HS-27A (cell line): ENCODE measurements around the gene ACBD4.
A peak's percentile ranks its signal among the peaks of the same experiment; 100 is the strongest.

Experiments used
- DNase-seq: peaks from one replicate; pipeline ENCODE4 v3.0.0-alpha.2; 2012; ENCODE audit warnings: low read depth, missing footprints

Gene ACBD4

DNA sequence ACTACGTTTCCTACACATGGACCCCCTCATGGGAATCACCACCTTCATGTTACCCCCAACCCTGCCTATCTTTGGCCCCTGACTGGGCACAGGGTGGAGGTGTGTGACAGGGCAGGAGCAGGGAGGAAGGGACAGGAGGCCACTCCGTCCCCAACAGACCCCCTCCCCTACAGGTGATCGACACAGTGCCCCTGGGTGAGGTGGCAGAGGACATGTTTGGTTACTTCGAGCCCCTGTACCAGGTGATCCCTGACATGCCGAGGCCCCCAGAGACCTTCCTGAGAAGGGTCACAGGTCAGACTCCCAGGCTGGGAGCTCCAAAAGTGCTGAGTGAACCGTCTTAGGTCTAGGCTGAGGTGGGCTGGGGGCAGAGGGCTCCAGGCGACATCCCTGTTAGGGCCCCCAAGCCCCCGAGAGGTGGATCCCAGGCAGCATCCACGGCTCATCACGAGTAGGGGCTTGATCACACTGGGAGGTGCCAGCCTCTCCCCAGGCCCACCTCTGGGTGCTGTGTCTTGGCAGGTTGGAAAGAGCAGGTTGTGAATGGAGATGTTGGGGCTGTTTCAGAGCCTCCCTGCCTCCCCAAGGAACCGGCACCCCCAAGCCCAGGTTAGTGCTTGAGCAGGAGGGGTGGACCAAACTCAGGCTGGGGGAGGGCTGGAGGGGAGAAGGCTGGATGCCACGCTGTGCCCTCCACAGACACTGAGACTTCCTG lies 1.5 kb downstream of the ACBD4 start:
- DNase-seq, result no peak

DNA sequence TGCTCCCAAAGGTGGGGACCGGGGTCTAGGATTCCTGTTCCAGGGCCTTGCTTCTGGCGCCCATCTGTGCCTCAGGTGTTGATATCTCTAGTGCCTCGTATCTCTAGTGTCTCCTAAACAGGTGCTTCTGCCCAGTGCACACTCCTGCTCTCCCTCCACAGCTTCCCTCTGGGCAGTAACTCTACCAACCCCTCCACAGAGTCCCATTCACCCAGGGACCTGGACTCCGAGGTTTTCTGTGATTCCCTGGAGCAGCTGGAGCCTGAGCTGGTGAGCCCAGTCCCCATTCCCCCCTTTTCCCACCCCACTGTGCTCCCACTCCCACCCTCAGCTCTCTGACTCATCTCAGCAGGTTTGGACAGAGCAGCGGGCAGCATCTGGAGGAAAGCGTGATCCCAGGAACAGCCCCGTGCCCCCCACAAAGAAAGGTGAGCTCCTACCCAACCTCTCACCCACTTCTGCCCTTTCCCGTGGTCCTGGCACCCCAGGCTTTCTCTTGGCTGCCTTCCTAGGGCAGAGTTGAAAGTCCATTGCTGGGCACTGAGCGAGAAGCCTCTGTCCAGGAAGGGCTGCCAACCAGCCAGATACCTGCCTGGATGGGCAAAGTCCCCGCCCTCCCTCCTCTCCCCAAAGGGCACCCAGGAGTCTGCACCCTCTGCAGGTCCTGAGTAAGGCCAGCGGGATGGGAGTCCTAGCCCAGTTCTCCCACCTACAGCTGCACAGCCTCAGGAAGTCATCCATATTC lies 2.2 kb downstream of the ACBD4 start:
- no peak for DNase-seq

DNA sequence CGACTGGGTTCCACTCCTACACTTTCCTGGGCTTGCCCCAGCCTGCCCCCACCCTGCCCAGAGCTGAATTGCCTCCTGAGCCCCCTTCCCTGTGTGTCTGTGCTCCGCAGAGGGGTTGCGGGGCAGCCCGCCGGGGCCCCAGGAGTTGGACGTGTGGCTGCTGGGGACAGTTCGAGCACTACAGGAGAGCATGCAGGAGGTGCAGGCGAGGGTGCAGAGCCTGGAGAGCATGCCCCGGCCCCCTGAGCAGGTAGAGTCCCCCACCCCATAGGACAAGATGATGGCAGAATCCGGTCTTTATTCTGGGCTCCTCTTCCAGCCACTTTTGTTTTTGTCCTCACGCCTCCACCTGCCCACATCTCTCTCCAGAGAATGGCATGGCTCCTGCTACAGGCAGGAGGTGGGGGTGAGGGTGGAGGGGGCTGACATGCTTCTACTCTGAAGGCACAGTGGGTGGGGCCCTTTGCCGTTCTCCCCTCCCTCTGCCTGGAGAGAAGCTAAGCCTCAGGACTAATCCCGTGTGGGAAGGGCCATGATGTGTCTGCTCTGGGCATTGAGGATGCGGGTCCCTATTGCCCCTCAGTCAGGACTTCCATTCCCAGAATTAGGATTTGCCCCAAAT lies 3.5 kb downstream of the ACBD4 start:
- no peak for DNase-seq

DNA sequence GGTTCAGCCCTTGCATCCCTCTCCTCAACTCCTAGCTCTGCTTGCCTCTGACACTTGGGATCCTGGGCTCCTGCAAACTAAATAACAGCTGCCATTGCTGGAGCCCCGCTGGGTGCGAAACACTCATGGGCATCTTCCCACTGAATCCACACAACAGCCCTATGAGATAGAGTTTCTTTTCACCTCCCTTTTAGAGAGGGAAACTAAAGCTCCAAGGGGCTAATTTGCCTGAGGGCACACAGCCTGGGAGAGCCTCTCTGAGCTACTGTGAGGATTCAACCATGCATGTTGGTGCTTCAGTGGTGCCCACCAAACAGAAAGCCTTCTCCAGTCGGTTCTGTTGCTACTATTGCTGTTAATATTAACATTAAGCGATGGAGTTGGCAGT lies 4.0 kb downstream of the ACBD4 start:
- no peak for DNase-seq

DNA sequence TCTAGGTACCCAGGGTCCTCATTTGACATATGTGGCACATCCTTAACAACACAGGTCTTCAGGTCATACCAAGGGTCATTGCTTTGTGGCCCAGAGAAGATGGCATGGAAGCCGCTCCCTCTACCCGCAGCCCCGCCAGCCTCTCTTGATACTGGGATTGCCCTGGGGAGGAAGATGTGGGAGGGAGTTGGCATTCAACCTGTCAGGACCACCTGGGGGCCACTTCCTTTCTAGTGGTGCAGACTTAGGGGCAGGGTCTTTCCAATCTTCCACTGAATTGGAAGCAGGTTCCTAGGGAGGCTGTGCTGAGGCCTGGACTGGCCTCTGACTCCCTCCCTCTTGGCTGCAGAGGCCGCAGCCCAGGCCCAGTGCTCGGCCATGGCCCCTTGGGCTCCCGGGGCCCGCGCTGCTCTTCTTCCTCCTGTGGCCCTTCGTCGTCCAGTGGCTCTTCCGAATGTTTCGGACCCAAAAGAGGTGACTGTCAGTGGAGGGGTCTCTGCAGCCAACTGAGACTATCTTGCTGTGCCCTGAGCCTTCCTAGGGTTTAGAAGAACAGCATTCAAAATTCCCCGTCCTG lies 7.7 kb downstream of the ACBD4 start:
- DNase-seq, result no peak

DNA sequence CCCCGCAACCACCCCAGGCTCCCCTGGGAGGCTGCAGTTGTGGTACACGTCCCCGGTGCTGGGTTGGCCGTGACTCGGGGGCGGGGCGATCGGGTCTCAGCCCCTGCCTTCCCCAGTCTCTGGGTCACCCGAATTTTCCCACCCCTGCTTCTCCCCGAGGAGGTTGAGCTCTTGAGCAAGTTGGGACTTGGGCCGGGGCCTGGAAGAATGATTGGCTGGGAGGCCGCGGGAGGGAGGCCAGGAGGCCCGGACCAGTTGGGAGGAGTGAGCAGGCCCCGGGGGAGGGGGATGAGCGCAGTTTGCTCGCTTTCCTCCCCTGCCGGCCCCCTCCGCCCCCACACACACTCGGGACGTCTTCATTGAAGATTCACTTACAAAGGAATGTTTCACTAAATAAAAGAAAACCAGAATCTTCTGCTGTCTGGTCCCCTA lies 8.3 kb downstream of the ACBD4 start:
- no peak for DNase-seq

DNA sequence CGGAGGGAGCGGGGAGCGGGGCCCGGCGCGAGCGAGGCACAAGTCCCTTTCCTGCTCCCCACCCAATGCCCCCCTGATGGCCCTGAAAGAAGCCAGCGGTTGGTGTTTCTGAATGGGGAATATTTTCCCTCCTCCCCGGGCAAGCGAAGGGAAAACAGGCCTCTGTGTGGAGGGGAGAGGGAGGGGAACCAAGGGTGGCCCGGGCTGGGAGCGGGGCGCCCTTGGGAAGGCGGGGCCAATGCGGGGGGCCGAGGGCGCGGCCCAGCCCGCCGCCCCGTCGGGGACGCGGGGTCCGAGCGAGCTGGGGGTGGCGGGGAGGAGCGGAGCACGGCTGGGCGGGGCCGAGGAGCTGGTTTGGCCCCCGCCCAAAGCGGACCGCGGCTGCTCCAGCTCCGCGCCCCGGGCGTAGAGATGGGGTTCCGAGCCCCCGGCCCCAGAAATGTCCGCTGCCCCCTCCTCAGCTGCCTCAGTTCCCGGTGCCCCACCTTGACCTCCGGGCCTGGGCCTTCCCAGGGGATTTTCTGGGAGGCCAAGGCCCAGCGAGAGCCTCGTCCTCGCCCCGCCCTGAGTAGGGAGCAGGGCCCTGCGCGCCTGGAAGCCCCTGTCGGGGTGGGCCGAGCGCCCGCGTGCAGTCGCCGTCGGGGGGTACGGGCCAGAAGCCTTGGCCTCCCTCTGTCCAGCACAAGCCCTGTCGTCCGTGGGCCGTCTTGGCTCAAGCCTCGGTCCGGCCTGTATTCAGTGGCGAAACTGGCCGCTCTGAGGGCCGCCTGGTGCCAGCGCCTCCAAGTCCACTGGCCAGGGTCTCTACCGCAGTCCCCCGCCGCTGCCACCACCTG lies 8.9 kb downstream of the ACBD4 start:
- DNase-seq, result no peak

DNA sequence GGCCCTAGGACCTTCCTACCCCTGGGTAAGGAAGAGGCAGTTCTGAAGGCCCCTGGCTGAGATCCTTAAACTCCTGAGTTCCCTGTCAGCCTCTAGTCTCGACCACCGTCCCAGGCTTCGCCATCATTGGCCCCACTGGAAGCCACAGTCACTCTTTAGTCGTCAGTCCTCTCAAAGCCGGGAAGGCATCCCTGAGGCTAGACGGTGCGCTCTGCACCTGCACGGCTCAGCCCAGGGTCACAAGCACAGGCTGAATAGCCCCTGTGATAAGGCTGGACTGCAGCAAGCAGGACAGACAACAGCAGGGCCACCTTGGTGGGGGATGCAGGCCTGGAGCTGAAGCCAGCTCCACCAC lies 9.5 kb downstream of the ACBD4 start:
- no peak for DNase-seq

DNA sequence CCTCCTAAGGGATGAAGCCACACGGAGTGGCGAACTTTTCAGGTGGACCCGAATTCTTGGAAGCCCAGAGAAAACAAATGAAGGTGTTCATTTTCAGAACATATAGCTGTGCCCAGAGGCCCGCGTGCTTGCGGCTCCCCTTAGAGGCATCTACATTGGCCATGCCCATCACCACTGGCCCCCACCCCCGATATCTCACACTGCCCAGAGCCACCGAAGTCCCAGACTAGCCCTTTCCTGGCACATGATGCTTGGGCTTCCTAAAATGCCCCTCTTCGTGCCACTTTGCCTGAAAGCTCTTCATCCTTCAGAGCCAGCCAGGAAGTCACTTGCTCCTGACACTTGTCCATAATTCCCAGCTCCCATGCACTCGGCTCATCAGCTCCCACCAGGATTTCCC lies 10.7 kb downstream of the ACBD4 start:
- no peak for DNase-seq

DNA sequence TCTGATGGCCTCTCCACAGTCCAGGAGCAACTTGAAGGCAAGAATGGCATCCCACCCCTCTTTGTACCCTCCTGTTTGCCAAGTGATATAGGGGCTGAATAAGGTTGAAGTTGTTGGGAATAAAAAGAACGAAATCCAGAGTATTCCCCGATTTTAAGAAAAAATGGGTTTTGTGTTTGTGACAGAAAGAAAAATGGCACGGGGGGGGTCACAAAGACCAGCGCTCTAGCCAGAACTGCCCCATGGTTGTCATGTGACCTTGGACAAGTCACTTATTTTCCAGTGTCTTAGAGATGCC lies 11.1 kb downstream of the ACBD4 start:
- DNase-seq, result no peak

DNA sequence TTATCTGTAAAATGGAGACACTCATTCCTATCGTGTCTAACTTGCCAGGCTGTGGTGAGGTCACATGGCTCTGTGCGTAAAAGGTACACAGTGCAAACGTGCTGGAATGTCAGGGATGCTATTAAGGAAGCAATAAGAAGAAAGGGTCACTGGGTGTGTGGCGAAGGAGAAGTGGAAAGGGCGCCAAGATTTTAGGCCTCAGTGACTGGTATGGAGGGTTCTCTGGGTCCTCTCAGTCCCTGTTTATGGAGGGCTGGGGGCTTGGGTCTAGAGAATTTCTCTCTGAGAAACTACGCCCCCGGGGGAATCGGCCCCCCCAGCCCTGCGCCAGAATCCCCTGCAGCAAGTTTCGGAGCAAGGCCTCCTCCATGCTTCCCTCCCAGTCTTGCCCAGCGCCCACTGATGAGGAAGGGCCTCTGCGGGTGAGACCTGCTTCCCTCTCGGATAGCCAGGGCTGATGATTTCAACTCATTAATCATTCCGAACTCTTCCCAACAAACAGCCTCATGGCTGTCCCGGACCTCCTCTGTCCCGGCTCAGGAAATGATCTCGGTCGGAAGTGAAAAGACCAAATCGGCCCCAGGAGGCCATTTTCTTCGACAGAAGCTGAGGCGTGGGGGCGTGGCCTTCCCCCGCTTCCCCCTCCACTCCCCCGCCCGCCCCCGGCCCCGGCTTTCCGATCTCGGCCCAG lies 11.5 kb downstream of the ACBD4 start:
- DNase-seq, result no peak

DNA sequence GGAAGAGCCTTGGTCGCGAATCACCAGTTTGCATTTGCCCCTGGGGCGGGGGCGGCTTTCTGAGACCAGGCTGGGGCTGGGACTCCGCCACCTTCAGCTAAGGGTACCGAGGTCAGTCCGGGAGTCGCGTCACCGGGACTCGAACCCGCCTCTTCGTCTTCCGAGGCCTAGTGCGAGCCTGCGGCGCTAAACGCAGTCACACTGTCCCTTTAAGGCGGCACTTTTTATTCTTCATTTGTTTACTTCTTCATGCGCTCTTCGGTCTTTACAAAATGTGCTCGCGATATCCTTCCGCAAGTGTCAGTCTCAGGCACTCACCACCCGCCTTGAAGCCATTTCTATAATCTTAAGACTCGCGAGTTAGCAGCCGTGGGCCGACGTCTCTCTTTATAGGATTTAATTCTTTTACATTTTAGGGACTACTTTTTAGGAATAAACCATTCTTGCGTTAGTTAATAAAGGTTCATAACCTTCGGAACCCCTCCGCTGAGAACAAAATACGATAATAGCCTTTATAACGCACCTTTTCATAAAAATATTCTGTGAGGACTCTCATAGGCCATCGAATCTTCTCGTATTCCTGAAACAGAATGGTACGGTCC lies 12.2 kb downstream of the ACBD4 start:
- DNase-seq, result no peak

DNA sequence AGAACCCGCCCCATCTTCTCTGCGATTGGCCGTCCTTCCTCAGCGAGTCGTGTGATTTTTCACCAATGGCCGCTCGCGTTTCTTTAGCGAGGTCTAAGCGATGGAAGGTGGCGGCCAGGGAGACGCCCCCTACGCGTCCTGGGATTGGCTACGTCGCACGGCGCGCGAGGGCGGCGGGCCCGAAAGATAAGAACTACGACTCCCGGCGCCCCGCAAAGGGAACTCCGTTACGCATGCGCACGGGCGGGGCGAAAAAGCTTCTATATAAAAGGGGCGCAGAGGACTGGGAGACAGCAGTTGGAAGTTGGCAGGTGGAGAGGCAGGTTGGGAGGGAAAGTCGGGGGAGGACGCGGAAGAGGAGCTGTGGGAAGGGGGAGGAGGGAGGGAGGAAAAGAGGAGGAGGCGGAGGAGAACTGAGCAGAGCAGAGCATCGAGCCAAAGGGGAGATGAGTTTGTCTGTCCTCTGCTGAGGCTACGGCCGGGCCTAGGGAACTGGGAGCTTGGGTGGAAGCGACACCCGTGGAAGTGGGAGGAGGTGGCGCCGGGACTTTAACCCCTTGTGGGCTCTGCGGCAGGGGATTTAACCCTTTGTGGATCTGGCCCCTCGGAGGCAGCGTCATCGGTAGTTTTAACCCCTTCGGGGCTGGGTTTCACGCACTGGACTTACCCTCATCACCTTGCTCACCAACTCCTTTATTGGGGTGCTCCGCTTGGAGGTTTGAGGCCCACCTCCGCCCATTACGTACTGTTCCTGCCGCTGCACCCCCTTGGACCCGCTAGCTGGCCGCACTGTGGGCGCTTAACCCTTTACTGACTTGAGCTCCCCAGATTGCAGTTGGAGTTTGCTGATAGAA lies 12.9 kb downstream of the ACBD4 start, which contains the start of gene HEXIM1:
Gene HEXIM1, plus strand, starts transcription at position 293 of the 854 bp plus-strand sequence. CDS start 716 bp downstream, outside the sequence.
- DNase-seq, result peak; percentile 94

DNA sequence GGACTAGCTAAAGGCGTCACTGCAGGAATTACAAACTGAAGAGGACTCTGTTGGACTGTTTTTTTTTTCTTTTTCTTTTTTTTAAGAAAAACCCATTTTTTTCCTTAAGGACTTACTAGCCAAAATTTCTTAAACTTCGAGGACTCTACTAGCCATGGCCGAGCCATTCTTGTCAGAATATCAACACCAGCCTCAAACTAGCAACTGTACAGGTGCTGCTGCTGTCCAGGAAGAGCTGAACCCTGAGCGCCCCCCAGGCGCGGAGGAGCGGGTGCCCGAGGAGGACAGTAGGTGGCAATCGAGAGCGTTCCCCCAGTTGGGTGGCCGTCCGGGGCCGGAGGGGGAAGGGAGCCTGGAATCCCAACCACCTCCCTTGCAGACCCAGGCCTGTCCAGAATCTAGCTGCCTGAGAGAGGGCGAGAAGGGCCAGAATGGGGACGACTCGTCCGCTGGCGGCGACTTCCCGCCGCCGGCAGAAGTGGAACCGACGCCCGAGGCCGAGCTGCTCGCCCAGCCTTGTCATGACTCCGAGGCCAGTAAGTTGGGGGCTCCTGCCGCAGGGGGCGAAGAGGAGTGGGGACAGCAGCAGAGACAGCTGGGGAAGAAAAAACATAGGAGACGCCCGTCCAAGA lies 13.7 kb downstream of the ACBD4 start:
- no peak for DNase-seq

DNA sequence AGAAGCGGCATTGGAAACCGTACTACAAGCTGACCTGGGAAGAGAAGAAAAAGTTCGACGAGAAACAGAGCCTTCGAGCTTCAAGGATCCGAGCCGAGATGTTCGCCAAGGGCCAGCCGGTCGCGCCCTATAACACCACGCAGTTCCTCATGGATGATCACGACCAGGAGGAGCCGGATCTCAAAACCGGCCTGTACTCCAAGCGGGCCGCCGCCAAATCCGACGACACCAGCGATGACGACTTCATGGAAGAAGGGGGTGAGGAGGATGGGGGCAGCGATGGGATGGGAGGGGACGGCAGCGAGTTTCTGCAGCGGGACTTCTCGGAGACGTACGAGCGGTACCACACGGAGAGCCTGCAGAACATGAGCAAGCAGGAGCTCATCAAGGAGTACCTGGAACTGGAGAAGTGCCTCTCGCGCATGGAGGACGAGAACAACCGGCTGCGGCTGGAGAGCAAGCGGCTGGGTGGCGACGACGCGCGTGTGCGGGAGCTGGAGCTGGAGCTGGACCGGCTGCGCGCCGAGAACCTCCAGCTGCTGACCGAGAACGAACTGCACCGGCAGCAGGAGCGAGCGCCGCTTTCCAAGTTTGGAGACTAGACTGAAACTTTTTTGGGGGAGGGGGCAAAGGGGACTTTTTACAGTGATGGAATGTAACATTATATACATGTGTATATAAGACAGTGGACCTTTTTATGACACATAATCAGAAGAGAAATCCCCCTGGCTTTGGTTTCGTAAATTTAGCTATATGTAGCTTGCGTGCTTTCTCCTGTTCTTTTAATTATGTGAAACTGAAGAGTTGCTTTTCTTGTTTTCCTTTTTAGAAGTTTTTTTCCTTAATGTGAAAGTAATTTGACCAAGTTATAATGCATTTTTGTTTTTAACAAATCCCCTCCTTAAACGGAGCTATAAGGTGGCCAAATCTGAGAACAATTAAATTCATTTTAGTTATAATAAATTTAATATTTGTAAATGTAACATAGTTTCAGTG lies 14.5 kb downstream of the ACBD4 start:
- no peak for DNase-seq

DNA sequence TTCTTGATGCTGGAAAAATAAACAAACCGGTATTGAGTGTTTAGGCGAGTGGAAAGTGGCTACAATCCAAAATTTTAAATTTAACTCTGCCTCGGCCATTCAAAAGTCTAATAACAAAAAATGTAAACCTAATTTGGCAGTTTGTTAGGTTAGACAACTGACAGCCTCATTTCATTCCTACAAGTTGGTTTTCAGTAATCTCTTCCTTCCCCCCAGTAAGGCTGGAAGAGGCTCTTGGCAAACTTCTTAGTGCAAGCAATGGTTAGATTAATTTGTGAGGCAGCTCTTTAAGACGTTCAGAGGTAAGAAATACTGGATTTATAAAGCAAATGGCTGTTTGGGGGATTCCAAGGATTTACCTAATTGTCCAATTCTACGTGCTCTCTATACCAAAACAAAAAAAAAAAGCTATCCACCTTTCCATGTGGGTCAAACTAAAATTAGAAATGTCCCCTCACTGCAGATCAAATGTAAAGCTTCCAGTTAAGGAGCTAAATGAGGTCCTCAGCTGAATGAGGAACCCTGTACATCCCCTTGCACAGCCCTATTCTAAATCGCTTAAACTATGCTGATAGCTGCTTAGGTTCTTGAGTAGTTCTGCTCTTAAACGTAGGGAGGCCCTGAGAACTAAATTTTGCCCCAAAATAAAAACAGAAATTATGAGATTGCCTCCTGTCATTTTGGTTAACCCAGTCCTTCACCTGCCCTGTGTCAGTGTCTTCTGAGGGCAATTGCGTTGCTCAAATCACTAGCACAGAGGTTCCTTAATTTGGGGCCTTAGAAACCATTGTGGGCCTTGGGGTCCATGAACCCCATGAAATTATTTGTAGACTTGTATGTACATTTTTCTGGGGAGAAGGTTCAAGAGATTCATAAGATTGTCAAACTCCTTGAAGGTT lies 15.7 kb downstream of the ACBD4 start:
- DNase-seq, result no peak

DNA sequence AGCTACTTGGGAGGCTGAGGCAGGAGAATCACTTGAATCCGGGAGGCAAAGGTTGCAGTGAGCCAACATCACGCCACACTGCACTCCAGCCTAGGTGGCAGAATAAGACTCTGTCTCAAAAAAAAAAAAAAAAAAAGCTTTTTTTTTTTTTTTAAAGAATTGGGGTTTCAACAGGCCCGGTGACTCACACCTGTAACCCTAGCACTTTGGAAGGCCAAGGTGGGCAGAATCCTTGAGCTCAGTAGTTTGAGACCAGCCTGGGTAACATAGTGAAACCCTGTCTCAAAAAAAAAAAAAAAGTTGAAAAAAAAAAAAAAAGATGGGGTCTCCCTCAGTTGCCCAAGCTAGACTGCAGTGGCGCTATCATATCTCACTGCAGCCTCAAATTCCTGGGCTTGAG lies 19.5 kb downstream of the ACBD4 start:
- DNase-seq, result no peak
